Stimulated activated CD8-positive, alpha-beta memory T cell treated with anti-CD3 and anti-CD28 coated beads, Interleukin-7, amount 100 ng/mL, for 4 hours (primary cell): ENCODE measurements around the gene CELA1.
"Not testable (repeated sequence)": the region's sequence is repeated elsewhere in the genome, so short reads cannot be mapped to it uniquely, and the experiment has no call there.

Experiments
- DNase-seq, 2 donors: peaks; one replicate each; pipeline ENCODE4 v3.0.0-alpha.2; 2020; ENCODE audit warnings: low read depth in 2 of 2

Gene CELA1

DNA sequence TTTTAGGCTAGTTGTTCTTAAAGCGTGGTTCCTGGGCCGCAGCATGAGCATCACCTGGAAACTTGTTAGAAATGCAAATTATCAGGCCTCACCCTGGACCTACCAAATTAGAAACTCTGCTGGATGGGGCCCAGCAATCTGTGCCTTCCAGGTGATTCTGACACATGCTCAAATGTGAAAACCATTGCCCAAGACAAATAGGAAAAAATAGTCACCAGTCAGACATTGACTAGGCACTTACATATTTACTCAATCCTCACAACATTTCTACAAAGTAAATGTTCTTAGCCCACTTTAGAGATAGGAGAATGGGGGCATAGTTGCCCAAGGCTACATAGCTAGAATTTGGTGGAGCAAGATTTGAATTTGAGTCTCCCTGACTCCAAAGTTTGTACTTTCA lies 3.3 kb downstream of the CELA1 start:
- DNase-seq: no peak

GRCh38 chr12:51342416-51342815 lies 4.1 kb downstream of the CELA1 start:
- DNase-seq: no peak

GRCh38 chr12:51341251-51342007 lies 5.0 kb downstream of the CELA1 start:
- DNase-seq: peak; percentile 33 to 62

- DNase-seq: no peak
These were observed 6.7 kb downstream of the CELA1 start for GRCh38 chr12:51339750-51340149.

DNA sequence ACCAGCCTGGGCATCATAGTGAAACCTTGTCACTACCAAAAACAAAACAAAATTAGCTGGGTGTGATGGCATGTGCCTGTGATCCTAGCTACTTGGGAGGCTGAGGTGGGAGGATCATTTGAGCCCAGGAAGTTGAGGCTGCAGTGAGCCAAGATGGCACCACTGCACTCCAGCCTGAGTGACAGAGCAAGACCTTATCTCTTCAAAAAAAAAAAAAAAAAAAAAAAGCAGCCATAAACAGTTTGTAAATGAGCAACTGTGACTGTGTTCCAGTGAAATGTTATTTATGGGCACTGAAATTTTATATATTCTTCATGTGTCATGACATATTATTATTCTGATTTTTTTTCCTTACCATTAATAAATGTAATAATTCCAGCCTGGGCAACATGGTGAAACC lies 9.1 kb downstream of the CELA1 start:
- DNase-seq: not testable (repeated sequence)

DNA sequence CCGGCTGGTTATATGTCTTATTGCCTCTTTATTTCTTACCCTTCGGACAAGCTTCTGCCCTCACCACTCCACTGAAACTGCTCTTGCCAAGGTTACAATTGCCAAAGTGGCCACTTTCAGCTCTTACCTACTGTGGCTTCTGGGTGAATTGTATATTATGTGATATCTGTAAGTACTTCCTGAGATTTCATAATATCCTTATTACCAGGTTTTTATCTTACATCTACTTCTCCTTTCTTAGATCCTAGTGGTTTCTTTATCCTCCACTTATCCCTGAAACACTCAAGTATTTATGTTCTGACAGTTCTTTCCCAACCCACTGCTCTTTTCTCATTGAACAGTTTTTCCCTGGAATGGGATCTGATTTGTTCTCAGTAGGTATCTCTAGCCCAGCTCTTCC lies 10.5 kb downstream of the CELA1 start:
- no peak for DNase-seq

- DNase-seq: no peak
These were observed 11.7 kb downstream of the CELA1 start for GRCh38 chr12:51334764-51335163.

GRCh38 chr12:51333536-51333935 lies 12.9 kb downstream of the CELA1 start:
- DNase-seq: no peak

- no peak for DNase-seq
These were observed 16.3 kb downstream of the CELA1 start for GRCh38 chr12:51330186-51330585.

DNA sequence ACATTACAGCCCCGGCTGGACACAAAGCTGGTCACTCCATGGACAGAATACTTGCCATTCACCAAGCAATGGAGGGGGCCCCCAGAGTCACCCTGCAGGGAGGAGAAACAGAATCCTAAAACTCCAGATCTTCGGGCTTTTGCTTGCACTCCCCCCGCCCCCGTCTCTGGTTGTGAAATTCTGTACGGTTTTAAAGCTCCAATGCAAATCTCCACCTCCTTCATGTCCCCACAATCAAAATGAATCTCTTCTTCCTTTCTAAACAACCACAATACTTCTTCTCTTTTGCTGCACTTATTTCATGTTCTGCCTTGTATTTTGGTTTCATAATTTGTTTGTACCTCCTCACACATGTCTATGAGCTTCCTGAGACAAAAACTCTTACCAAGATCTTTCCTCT lies 16.7 kb downstream of the CELA1 start:
- no peak for DNase-seq

DNA sequence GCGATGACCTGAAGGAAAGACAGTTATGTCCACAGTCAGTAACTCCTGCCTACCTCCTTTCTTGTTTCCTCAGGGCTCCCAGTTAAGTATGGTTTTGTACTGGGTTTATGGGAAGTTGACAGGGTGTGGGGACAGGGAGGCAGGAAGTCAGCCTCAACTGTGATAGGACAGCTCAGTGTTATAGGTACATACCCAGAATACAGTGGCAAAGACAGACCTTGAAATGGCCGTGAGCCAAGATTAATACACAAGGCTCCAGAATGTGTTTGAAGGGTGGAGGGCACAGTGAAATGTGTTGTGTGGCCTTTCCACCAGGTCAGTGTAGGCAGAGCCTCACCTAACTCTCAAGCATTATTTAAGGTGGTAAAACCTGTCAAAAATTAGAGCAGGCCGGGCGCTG lies 17.9 kb downstream of the CELA1 start:
- no peak for DNase-seq

DNA sequence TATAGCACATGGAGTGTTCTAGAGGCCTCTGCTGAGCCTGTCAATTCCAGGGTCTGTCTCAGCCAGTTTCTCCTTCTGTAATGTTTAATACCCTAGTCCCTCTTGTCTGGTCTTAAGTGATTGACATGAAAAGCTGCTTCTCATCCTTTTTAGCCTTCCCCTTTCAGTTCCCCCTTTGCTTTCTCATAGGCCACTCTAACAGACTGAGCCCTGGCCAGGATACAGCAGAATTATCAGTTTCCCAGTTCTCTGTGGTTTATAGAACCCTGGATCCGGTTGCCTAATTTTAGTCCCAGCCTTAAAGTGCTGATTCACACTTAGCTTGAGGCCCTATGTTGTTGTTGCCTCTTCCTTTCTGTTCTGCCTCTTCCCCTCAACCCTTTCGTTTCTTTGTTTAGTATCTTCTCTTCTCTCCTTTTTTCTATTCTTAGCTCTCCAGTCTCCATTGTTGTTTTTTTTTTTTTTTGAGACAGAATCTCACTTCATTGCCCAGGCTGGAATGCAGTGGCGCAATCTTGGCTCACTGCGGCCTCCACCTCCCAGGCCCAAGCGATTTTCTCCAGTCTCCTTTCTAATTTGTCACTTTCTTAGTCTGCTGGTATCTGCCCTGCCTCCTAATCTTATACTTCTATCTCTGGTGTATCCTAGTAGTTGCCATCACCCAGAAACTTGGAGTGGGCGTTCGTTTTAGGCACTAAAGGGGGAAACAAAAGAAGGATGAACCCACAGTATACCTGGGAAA lies 19.6 kb downstream of the CELA1 start:
- no peak for DNase-seq

DNA sequence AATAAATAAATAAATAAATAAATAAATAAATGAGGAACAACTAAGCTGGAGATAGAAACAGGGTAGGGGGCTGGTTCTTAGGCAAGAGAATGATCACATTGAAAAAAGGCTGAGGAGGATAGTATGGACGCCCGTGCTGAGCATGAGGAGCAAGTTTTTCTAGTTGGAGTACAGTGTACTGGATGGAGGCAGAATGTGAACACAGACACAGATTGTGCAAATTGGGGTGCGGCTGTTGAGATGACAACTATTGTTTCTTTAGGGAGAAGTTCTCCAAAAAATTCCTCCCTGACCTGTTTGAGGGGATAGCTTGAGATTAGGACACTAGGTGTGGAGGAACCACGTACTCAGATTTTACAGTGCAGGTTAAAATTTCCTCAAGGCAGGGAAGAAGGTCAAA lies 21.5 kb downstream of the CELA1 start:
- DNase-seq: no peak

DNA sequence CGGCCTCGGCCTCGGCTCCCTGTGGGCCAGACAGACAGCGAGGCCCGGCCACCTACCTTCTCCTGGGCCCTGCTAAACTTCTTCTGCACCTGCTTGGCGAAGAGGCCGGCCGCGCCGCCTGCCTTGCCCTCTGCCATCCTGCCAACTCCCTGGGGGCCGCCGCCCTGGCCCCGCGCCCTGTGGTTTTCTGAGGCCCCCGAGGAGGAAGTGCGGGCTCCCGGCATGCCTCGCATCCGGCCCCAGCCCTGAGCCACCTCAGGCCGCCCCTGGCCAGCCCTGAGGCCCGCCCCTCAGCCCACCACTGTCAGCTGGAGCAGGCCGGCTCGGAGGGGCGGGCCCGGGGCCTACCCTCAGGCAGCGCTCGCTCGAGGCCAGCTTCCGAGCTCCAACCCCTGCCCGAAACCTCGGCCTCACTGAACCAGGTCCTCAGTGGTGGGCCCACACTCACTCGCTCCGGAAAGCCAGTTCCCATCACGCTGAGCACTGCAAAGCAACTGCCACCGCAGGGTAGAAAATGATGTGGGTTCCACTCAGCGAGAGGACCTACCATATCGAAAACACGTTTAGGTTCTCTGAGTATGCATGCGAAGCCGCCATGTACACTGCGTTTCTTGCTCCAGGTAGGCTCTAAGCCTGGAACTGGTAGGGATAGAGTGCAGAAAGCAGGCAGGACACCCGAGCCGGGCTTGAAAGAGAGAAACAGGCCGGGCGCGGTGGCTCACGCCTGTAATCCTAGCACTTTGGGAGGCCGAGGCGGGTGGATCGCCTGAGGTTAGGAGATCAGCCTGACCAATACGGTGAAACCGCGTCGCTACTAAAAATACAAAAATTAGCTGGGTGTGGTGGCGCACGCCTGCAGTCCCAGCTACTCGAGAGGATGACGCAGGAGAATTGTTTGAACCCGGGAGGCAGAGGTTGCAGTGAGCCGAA lies 22.2 kb downstream of the CELA1 start, which contains the start of gene BIN2:
BIN2 (minus strand) TSS at position 209 of the 930 bp plus-strand sequence; CDS start at position 137, 72 bp downstream.
- peak; percentile 35 to 66 for DNase-seq

GRCh38 chr12:51323317-51323960 lies 23.0 kb downstream of the CELA1 start:
- DNase-seq: peak; percentile 24 to 39

GRCh38 chr12:51322452-51322851 lies 24.0 kb downstream of the CELA1 start:
- no peak for DNase-seq

- DNase-seq: no peak
These were observed 24.6 kb downstream of the CELA1 start for GRCh38 chr12:51321882-51322281.

- DNase-seq: no peak
These were observed 25.7 kb downstream of the CELA1 start for GRCh38 chr12:51320695-51321320.

GRCh38 chr12:51320311-51320694 lies 26.2 kb downstream of the CELA1 start:
- DNase-seq: no peak

GRCh38 chr12:51318846-51319599 lies 27.5 kb downstream of the CELA1 start:
- DNase-seq: peak in 1 of 2 donors; percentile 32
